COLO668 (cell line): Measurements from ENCODE around the gene PLEKHA7.

Experiments used
- DNase-seq: peaks from one replicate; lab custom pipeline; 2025; ENCODE audit not compliant: unreplicated experiment; lab: John Stamatoyannopoulos, UW

PLEKHA7 gene

DNA sequence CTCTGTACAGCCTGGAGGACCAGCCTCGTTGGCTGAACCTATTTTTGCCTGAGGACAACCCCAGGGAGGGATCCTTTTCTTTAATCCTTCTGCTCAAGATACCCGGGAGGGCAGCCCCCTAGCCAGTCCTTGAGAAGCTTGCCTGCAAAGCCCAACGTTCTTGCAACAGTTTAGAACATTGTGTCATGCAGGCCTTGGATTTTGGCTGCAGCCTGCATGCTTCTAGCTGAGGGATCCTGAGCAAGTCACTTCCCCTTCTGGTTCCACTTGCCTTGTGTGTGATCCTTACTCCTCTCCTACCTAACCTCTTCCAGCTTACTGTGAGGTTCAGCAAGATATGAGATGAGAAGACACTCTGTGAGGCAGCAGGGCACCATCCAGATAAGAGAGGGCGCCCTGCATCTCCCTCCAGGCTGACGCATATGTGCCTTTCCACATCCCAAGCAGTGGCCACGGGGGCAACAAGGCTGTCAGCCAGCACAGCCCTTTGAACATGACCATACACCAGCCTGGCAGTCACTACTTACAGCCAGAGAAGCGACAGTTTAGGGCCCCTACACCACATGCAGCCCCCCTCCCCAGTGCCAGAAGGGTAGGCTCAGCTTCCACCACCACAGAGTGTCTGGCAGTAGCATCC, 199.7 kb downstream of the PLEKHA7 start:
- DNase-seq: no peak

DNA sequence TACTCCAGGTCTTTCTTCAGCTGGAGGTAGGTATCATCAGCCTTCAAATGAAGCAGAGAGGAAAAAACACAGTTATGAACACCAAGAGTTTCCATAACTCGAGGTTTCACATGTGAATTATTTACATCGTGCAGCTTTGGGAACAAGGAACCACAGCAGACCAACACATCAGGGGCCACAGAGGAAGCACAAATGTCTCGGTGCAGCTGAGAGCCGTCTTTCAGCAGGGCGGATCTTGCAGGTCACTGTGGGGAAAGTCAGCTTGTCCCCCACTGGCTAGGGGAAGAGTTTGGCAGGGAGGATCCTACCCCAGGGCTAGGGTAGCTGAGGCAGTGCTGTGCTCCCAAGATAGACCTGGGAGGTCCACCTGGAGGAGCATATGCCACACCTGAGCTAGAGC, 201.1 kb downstream of the PLEKHA7 start:
- no peak for DNase-seq

DNA sequence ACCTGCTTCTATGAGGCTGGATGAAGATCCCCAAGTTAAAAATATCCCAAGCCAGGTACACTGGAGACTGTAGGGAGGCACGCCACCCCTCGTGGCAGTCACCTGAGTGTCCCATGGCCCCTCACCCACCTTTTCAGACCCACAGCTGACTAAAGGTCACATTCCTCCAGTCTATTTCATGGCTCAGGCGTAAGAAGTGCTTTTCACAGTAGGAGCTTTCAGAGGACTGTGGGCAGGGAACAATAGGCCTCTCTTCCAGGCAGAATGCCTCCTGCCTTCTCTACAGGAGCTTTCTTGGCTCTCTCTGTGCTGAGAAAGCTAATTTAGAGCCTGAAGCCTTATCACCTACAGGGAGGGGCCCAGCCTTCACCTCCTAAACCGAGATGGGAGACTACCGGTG, 201.9 kb downstream of the PLEKHA7 start:
- DNase-seq: no peak

DNA sequence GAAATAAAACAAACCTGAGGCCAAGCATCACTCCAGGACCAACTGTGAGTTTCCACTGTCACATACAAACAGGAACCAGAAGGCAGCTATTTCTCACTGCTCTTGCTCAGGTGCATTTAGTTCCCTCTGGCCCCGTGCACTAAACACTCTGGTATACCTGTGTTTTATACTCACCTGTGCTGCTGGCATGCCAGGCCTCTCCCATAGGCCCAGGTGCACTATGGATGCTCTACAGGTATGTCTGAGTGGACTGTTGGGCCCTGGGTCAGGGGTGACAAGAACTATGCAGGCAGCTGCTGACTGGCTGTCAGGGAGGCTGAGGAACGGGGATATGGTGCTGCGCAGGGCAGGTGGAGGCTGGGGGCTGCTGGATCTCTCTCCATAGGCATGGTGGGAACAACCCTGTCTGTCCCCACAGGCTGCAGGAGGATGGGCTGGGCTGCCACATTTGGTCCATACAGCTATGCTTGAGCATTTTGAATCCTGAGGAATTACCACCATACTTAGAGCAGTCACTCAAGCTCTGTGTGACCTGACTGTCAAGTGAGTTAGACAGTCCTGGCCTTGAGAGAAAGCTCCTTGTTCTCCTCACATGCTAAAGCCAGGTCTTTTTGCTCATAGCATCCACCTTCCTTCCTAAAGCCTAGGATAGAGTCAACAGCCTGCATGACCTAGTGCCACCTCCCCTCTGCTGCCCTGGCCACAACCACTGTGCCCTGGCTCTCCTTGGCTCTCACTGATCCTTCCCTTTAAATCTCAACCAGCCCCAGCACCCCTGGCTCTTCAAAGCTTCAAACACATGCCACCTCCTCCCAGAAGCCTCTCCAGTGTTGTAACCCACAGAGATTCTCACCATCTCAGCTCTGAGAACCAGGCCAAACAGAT, 202.8 kb downstream of the PLEKHA7 start:
- DNase-seq: no peak

DNA sequence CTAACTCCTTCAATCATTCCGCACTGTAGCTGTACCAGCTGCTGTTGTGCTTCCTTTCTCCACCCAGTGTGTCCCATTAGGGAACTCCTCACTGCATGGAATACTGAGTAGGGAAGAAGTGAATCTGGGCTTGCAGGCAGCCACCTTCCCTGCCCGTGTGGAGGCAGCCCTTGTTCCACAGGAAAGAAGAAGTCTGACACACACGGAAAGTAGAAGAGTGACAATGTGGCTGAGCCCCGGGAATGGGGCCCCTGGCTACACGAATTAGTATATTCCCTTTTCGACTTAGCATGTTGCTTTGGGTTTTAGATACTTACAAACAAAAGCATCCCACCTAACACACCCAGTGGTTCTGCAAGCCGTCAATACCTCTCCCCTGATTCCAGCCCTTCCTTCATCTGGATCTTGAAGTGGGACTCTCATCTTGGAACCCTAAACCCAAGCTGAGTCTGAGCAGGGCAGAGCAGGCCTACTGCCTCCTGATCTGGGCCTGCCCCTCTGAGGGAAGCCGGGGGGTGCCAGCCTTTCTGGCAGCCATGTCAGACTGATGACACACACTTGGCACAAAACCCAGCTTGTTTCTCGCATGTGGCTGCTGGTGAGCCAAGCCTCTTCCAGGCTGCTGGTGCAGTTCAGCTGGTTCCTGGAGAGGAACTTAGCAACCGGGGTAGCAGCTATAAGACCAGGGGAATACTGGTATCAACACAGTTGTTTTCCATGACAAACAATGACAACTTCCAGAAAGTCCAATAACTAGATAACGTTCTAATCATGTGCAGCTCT, 204.1 kb downstream of the PLEKHA7 start:
- DNase-seq: no peak

DNA sequence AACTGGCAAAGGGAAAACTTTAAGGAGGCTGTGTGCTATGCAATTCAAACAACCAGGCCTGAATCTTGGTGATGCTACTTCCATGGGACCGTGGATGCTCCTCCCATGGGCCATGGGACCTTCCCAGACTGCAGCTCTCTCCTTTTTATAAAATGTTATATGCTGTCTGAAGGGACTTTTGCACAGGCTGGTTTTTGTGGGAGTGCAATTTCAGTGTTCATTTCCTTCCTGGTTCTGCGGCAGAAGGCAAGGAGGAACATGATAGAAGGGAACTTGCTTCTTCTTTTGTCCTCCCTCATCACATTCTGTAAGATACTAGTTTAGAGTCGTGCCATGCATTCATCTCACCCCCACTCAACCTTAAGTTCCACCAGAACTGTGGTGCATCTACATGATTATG, 206.9 kb downstream of the PLEKHA7 start:
- no peak for DNase-seq

DNA sequence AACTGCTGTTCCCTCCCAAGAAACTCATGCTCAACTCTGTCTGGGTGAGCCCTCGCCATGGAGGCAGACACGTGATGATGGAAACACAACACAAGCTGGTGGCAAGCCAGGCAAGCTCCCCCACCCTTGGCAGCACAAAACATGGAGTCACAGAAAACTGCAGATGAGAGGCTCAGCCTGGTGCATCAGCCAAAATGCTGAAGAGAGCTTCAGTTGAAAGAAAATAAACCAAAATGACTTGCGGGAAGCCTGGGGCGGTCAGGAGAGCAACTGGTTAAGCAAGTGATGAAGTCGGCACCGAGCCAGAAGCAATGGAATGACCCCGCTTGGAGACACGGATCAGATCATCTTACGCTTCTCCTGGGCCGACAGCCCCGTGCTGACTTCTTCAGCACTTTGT, 207.4 kb downstream of the PLEKHA7 start:
- no peak for DNase-seq

DNA sequence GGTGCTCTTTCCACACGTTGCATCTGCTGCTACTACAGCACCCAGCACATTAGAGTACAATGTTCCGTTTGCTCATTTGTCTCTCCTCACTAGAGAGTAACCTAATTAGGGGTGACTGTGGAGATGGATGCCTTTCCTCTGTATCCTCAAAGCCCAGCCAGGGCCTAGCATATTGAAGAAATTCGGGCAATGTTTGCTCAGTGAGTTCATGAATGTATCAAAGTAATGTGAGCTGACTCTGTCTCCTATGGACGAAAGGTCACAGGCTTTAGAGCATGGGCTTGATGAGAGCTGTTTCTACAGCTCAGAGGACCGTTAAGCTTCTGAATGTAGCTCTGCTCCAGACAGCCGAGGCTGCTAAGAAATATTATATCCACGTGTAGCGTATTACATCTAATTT, 208.3 kb downstream of the PLEKHA7 start:
- no peak for DNase-seq

DNA sequence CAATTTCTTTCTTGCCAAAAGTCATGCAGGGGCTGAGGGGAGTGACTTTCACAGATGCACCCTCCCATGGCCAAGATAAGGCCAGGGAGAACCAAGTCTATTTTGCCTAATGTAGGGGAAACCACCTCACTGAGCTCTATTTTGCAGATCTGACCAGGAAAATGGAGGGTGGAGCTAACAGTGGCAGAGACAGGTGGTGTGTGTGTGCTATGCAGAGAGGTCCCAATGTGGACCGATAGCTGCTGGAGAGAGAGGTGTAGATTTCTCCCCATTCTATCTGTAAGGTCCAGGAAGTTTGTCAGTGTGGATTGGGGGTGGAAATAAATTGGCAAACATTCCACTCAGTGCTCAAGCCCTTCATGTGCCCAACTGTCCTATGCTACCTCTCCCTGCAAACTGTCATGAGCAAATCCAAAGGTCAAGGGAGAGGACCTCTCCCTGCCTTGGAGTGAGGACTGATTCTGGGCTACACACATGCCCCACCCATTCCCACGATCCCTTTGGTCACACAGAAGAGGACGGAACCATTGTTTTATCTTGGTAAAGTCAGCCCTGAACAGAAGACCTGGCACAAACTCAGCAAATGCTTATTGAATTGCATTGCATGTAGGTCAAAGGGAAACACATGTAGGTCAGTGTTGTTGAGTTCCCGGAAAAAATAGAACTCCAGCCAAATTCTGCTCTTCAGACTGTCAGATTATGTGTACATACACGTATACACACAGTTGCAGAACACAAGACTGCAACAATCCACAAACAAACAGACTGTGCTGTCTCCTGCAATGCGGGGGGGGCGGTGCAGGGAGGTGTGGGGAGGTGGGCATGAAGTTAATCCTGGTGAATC, 209.9 kb downstream of the PLEKHA7 start:
- DNase-seq: no peak

DNA sequence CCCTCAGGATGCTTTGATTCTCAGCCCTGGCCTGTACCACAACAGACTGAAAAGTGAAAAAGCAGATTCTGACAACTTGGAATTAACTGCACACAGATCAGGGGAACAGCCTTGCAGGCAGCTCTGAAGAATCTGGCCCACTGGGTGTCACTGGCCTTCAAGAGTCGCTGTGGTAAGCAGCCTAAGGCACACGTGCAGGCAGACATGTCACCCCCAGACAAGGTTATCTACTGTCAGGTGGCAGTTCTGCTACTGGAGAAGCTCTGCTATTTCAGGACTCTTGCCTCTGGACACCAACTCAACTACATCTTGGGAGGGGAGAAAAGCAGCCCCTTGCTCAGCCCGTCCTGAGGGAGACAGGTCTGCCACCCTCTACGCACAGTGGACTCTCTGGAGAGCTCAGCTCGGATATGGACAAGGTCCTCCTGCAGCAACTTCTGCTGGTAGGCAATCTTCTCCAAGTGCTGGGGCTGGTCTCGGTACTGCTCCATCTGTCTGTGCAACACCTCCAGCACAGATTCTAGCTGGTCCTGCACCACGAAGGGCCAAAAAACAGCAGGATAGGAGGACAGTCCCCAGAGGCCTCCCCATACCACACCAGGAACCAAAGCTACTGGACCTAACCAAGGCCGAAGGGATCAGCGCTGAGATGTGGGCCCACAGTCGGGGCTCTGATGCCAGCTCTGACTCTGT, 212.8 kb downstream of the PLEKHA7 start:
- DNase-seq: no peak

DNA sequence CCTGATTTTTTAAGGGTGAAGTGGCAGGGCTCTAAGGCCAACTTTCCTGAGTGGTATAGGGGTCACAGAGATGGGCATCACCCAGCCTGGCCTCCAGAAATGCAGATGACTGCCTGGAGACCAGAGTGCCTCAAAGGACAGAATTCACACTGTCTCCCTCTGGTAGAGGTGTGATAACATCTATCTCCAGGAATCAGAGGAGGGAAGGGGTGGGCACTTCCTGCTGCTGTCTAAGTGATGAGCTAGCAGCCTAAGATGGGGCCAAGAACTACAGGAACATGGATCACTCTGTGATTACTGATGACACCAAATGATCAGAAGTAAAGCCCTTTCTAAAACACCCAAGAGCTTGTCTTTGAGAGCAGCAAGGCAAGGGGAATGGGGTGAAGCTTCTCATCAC, 213.8 kb downstream of the PLEKHA7 start:
- DNase-seq: no peak

DNA sequence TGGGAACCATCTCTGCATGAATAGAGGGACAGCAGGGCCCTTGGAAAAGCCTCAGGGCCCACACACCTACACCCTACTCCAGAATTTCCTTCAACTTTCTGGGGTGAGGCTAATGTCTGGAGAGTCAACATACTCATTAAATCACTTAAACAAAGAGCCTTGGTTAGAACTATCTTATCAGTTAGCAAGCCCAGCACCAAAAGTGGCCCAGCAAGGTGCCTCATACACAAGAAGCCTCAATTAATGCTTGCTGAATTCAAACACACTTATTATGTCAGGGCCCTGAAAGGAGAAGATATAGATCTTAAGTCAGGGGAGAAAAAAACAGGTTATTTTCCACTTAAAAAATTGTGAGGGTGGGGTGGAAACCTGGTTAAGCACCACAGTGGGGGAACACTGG, 214.3 kb downstream of the PLEKHA7 start:
- DNase-seq: no peak

DNA sequence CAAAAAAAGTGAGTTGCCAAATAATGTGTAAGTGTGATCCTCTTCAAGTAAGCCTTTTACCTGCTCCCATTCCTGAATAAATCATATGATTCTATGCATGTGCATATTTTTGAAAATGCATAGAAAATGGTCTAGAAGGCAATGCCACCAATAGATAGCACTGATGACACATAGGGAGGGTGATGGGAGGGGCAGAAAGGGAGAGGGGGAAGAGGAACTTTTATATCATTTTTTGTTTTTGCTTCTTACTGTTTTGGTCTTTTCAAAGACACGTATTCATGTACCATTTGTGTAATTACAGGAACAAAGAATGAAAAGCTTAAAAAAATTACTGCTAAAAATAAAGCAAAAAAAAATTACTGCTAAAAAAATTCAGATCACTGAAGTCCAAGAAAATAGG, 215.0 kb downstream of the PLEKHA7 start:
- no peak for DNase-seq

DNA sequence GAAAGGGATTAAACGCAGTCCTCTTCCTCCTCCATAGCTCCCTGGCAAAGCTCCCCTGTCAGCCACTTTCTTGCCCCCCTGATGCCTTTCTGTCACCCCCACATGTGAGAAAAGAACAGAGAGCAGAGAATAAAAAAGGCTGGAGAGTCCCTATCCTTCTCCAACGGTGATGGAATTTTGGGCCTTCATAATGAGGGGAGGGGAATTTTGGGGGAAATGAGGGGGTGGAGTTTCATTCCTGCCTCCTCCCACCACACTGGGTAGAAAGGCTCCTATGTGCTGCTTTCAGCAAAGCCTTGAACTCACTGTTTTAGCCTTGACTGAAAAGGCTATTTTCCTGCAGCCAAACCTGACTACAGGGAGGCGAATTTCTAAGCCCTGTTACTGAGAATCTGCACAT, 216.4 kb downstream of the PLEKHA7 start:
- no peak for DNase-seq

DNA sequence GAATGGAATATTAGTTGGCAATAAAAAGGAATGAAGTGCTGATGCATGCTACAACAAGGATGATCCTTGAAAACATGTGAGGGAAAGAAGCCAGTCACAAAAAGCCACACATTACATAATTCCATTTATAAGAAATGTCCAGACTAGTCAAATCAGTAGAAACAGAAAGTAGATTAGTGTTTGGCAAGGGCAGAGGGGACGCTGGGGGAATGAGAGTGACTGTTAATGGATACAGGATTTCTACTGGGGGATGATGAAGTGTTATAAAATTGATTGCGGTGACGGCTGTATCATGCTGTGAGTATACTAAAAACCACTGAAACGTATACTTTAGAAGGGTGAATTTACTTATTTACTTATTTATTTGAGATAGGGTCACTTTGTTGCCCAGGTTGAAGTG, 217.9 kb downstream of the PLEKHA7 start:
- no peak for DNase-seq

DNA sequence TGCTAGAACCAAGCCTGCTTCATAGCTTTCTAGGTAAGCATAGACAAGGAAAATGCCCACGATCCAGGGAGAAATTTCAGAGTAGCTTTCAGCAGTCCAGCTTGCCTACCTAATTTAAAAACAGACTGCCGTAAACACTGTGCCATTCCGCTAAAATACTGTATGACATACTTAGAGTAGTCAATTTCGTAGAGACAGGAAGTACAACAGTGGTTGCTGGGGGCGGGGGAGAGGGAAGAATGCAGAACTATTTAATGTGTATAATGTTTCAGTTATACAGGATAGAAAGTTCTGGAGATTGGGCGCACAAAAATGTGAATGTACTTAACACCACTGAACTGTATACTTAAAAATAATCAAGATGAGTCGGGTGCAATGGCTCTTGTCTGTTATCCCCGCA, 219.1 kb downstream of the PLEKHA7 start:
- DNase-seq: no peak

DNA sequence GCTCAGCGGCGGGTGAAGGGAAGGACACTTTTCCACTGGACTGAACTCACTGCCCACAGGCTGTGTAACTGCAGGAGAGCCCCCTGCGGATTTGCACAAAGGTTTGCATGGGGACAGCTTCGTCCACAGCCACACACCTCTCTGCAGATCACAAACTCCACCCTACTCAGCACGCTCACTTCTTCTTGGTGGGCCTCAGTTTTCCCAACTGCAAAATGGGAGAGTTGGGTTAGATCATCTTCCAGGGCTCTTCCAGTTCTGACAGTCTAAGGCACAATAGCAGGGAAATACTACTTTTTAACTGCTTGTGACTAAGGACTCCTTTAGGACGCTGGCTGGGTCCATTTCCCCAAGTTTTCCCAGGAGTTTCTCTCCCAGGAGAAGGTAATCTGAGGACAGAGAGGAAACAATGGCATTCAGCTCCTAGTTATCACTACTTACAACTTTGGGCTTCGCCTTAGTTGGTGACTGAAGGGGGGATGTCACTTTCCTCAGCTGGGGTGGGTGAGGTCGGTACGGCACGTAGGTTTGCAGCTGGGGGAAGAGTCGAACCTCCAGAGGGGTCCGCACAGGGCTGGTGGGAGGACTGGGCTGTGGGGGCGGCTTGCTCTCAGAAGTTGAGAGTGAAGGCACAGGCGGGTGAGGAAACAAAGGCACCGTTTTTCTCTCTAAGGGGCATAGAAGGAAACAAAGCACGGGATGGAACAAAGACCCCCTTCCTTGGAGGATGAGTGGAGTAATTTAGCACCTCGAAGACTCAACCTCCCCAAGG, 220.0 kb downstream of the PLEKHA7 start:
- no peak for DNase-seq

DNA sequence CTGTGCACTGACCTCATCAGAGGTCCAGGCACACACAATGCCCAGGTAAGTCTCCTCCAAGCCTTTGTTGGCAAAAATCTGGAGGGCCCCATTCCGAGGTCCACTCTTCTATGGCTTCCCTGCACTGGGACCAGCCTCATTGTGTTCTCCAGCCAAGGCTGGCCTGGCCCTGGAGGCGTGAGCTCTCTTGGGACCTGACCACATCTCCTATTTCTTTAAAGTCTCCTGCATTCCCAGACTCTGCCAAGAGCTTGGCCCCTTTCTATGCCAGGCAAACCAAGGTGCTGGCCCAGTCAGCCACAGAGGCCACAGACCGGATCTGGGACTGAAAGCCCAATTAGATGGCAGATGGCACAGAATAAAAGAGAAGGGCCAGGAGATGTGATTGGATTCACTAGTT, 220.7 kb downstream of the PLEKHA7 start:
- no peak for DNase-seq

DNA sequence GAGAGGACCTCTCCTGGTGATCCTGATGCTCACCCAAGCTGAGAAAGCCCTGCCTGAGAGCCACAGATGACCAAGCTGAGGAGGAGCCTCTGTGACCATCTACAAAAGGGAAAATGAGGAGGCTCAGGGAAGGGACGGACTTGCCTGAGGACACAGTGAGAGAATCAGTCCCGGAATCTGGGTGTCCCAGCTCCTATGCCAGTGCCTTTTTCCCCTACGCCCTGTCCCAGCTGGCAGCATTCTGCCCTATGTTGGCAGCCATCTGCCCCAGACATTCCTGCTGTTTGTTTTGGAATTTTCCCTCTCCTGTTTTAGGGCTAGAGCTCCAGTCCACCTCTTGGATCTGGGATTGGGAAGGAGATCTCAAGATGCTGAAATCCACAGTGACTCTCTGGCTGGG, 221.2 kb downstream of the PLEKHA7 start:
- DNase-seq: no peak

DNA sequence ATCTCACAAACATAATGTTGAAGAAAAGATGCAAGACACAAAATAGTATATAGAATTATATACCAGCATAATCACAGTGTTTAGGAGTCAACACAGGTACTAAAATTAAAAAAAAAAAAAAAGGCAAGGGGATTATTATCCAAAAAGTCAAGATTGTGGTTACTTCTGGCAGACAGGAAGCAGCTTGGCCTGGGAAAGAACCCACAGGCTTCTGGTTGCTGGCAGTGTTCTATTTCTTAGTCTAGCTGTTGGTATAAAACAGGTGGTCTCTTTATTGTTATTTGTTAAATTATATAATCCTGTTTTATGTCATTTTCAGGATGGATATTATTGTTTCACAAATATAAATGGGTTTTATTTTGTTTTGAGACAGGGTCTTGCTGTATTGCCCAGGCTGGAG, 221.8 kb downstream of the PLEKHA7 start:
- DNase-seq: no peak
